Measurements from ENCODE around the gene IL16. TPM values are rescaled to one million over a fixed set of nuclear protein-coding genes. Genes with fewer than 3 reads are reported as not detected.
A peak's percentile ranks its signal among the peaks of the same experiment; 100 is the strongest.

Gene IL16
- total and polyA plus RNA-seq, 2 experiments from 2014 or later, result not detected

DNA sequence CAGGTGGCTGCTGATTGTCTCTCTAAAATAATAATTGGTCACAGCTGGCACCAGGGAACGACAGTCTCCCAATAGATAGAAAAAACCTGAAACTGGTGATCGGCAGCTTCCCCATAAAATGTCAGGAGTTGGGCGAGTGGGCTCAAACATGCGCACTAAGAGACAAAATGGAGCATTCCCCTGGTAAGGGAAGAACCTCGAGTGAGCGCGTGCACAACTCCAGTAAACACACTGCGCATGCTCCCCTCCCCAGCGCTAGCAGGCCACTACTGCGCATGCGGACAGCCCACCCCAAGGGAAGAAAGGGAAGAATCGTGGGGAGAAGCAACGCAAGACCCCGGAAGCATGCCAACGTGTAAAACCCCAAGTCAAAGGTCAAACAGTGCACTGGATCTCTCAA is 134.9 kb downstream of the IL16 start:
- Histone ChIP-seq H3K27ac (no peak overlapping the region), H3K27me3 (no peaks in the 10 kb centered on the region), H3K36me3 (no peaks in the 10 kb centered on the region), H3K9me3 (ENCODE audit: low read depth) (no peaks in the 10 kb centered on the region), H3K4me3 (no peak overlapping the region), H3K4me1 (ENCODE audit: low read depth) (peaks cover 11% of the 10 kb centered on the region)
- TF ChIP-seq, protein P1, sequence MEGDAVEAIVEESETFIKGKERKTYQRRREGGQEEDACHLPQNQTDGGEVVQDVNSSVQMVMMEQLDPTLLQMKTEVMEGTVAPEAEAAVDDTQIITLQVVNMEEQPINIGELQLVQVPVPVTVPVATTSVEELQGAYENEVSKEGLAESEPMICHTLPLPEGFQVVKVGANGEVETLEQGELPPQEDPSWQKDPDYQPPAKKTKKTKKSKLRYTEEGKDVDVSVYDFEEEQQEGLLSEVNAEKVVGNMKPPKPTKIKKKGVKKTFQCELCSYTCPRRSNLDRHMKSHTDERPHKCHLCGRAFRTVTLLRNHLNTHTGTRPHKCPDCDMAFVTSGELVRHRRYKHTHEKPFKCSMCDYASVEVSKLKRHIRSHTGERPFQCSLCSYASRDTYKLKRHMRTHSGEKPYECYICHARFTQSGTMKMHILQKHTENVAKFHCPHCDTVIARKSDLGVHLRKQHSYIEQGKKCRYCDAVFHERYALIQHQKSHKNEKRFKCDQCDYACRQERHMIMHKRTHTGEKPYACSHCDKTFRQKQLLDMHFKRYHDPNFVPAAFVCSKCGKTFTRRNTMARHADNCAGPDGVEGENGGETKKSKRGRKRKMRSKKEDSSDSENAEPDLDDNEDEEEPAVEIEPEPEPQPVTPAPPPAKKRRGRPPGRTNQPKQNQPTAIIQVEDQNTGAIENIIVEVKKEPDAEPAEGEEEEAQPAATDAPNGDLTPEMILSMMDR (IDR thresholded peaks at IDR 0.05; ENCODE audit: low read depth, low read length), result no peak
- no peak for DNase-seq (ENCODE audit: low read depth in 1 of 2, low spot score in 1 of 2)

DNA sequence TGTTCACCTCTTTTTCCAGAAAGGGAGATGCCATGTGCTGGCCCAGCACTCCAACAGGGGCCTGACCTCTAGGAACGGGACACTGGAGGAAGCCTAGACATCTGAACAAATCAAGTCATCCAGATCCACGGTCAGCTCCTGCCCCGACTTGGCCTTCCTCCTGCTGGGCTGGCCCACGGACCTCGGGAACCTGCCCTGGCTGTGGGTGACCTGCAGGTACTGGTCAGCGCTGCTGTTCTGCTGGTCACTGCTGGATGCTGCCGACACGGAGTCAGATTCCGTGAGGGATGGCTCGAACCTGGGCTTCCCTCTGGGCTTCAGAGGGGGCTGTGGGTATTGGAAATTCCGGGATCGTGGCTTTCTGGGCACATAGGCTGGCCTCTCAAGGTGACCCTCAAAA is 135.6 kb downstream of the IL16 start:
- Histone ChIP-seq H3K36me3 (no peaks in the 10 kb centered on the region), H3K27me3 (no peaks in the 10 kb centered on the region), H3K4me1 (ENCODE audit: low read depth) (peaks cover 11% of the 10 kb centered on the region), H3K27ac (no peak overlapping the region), H3K4me3 (no peak overlapping the region), H3K9me3 (ENCODE audit: low read depth) (no peaks in the 10 kb centered on the region)
- TF ChIP-seq, protein P1 (IDR thresholded peaks at IDR 0.05; ENCODE audit: low read depth, low read length), result no peak
- no peak for DNase-seq (ENCODE audit: low read depth in 1 of 2, low spot score in 1 of 2)

DNA sequence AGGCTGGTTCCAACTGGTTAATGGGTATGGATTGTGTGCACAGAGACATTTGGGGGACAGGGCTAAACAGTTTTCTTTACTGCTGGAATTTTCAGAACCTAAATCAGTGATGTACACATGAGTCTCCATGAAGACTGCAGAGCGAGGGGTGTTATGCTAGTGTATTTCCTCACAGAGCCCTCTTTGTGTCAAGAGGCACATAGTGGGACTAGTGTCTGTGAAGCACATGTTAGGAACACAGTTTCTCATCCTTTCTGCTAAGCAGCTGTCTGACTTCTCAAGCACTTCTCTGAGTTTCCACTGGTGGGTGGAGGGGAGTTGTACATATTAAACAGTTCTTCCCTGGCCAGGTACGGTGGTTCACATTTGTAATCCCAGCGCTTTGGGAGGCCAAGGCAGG is 136.7 kb downstream of the IL16 start:
- TF ChIP-seq, protein P1 (IDR thresholded peaks at IDR 0.05; ENCODE audit: low read depth, low read length), result no peak
- Histone ChIP-seq H3K4me1 (ENCODE audit: low read depth) (peaks cover 11% of the 10 kb centered on the region), H3K27me3 (no peaks in the 10 kb centered on the region), H3K36me3 (no peaks in the 10 kb centered on the region), H3K27ac (no peak overlapping the region), H3K9me3 (ENCODE audit: low read depth) (no peaks in the 10 kb centered on the region), H3K4me3 (no peak overlapping the region)
- DNase-seq (ENCODE audit: low read depth in 1 of 2, low spot score in 1 of 2), result no peak

DNA sequence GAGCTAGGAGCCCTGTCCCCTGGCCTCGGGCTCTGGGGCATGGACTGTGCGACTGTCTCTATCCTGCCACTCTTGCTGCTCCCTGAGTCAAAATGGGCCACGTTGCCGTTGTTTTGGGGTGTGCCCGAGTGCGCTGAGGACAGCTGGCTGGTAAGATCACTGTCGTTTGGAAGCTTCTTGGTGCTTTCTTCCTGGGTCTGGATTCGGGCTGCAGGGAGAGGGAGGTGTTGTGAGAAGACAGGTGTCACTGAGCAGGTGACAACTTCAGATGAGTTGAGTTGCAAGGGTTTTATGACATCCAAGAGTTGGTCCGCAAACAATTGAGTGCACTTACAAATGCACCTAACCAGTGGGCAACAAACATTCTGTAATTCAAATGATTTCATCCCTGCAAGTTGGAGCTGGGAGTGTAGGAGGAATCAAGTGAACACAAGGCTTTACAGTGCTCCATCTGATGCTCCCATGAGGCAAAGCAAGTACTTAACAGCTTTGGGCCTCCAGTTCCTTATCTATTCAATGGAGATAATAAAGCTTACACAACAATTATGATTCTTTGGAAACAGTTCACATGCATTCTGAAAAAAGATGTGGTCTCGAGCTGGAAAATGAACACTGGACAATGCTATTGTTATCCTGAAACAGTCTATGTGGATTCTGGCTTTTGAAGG is 138.2 kb downstream of the IL16 start:
- no peaks in the 10 kb centered on the region for H3K36me3 ChIP-seq
- DNase-seq (ENCODE audit: low read depth in 1 of 2, low spot score in 1 of 2), result peak in 1 of 2 donors; percentile 92
- TF ChIP-seq, protein P1 (IDR thresholded peaks at IDR 0.05; ENCODE audit: low read depth, low read length), result no peak

DNA sequence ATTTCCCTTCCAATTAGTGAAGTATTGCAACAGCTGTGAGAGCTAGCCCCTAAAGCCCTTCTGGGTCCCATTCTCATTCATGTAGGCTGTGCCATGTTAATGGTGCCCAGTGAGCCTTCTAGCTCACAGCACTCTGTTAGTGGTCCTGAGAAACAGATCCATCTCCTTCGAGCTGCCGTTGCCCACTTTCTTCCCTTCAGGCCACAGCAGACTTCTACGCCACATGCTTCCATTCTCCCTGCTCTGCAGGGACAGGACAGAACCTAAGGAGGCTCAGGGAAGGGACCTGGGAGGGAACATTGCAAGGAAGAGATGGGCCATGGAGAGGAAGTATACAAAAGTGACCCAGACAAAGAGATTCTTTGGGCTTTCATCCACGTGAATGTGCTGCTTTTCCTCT is 139.0 kb downstream of the IL16 start:
- no peak overlapping the region for H3K4me3 ChIP-seq
- TF ChIP-seq, protein P1 (IDR thresholded peaks at IDR 0.05; ENCODE audit: low read depth, low read length), result no peak
- peaks cover 11% of the 10 kb centered on the region for H3K4me1 ChIP-seq (ENCODE audit: low read depth)
- H3K27ac ChIP-seq, result no peak overlapping the region
- no peak for DNase-seq (ENCODE audit: low read depth in 1 of 2, low spot score in 1 of 2)
- no peaks in the 10 kb centered on the region for H3K36me3 ChIP-seq
- H3K9me3 ChIP-seq (ENCODE audit: low read depth), result no peaks in the 10 kb centered on the region
- no peaks in the 10 kb centered on the region for H3K27me3 ChIP-seq

More for the DNA sequence above, 138.2 kb downstream of the IL16 start:
- no peaks in the 10 kb centered on the region for H3K27me3 ChIP-seq
- H3K27ac ChIP-seq, result no peak overlapping the region
- H3K9me3 ChIP-seq (ENCODE audit: low read depth), result no peaks in the 10 kb centered on the region
- H3K4me1 ChIP-seq (ENCODE audit: low read depth), result peaks cover 11% of the 10 kb centered on the region
- no peak overlapping the region for H3K4me3 ChIP-seq

Data from cardiac muscle cell (in vitro differentiated cells and primary cell).